ENCODE results near the gene RABGAP1L.

The RABGAP1L gene

GRCh38 chr1:174296309-174296708 lies 137.0 kb downstream of the RABGAP1L start:
- DNase-seq (ENCODE audit: low read depth), result no peak
- H3K4me3 ChIP-seq (ENCODE audit: low read depth, low read length), result no peak overlapping the region
- no peak for TF ChIP-seq POLR2A (IDR thresholded peaks at IDR 0.05; ENCODE audit: extremely low read depth, insufficient read length)
- TF ChIP-seq CTCF (IDR thresholded peaks at IDR 0.05; ENCODE audit: low read depth, low read length), result no peak
- TF ChIP-seq MAX (IDR thresholded peaks at IDR 0.05; ENCODE audit: low read depth, low read length), result no peak
- TF ChIP-seq MYC (IDR thresholded peaks at IDR 0.05; ENCODE audit: low read depth, low read length), result no peak

DNA sequence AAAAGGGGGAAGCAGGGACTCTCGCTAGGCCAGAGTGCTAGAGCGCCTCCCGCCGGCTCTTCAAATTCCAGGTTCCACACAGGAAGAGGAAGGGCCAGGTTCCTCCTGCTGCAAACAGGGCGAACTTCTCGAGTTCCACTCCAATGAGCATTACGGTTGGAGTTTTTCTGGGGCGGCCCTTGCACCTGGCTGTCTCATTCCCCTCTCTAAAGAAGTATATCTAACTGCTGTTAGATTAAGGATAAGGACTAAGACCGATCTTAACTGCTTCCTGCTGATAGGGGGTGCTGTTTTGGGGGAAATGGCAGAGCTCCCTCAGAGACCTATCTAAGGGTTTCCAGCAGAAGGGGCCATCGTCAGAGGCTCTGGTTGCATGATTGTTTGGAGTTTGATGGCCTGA lies 138.0 kb downstream of the RABGAP1L start:
- no peak overlapping the region for H3K4me3 ChIP-seq (ENCODE audit: low read depth, low read length)
- DNase-seq (ENCODE audit: low read depth), result no peak
- TF ChIP-seq MAX (IDR thresholded peaks at IDR 0.05; ENCODE audit: low read depth, low read length) (no peak), POLR2A (IDR thresholded peaks at IDR 0.05; ENCODE audit: extremely low read depth, insufficient read length) (no peak), CTCF (IDR thresholded peaks at IDR 0.05; ENCODE audit: low read depth, low read length) (no peak), MYC (IDR thresholded peaks at IDR 0.05; ENCODE audit: low read depth, low read length) (no peak)

DNA sequence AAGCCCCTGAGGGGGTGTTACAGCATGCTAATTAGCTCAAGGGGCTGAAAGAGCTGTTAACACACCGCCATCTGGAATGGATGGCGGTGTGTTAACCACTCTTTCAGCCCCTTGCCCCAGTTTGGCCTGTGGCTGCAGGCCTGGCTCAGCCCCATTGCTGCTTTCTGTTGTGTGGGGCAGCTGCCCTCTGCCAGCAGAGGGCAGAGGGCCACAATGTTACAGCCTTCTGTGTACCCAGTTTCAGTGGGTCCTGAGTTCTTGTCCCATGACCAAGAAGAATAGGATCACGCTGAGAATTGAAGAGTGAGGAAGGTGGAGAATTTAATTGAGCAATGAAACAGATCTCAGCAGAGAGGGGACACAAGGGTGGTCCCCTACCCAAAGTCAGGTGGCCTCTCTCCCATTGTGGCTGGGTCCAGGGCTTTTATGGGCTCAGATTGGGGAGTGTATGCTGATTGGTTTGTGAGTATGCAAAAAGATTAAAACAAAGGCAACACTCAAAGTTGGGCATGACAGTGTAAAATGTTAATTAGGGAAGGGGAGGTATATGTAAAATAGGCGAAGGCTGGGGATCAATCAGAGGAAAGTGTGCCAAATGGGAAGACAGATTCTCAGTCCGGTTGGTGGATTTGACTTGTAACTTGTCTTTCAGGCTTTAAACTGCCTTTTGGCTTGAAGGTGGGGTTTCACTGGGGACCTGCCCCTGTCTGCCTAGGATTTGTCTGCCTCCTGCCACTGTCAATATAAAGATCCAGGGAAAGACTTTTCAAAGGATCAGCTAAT lies 142.2 kb downstream of the RABGAP1L start:
- no peak for DNase-seq (ENCODE audit: low read depth)
- TF ChIP-seq MAX (IDR thresholded peaks at IDR 0.05; ENCODE audit: low read depth, low read length) (no peak), POLR2A (IDR thresholded peaks at IDR 0.05; ENCODE audit: extremely low read depth, insufficient read length) (no peak), MYC (IDR thresholded peaks at IDR 0.05; ENCODE audit: low read depth, low read length) (no peak), CTCF (IDR thresholded peaks at IDR 0.05; ENCODE audit: low read depth, low read length) (no peak)
- no peak overlapping the region for H3K4me3 ChIP-seq (ENCODE audit: low read depth, low read length)

GRCh38 chr1:174308604-174309003 lies 149.3 kb downstream of the RABGAP1L start:
- TF ChIP-seq MAX (IDR thresholded peaks at IDR 0.05; ENCODE audit: low read depth, low read length) (no peak), MYC (IDR thresholded peaks at IDR 0.05; ENCODE audit: low read depth, low read length) (no peak), POLR2A (IDR thresholded peaks at IDR 0.05; ENCODE audit: extremely low read depth, insufficient read length) (no peak), CTCF (IDR thresholded peaks at IDR 0.05; ENCODE audit: low read depth, low read length) (no peak)
- no peak for DNase-seq (ENCODE audit: low read depth)
- H3K4me3 ChIP-seq (ENCODE audit: low read depth, low read length), result no peak overlapping the region

DNA sequence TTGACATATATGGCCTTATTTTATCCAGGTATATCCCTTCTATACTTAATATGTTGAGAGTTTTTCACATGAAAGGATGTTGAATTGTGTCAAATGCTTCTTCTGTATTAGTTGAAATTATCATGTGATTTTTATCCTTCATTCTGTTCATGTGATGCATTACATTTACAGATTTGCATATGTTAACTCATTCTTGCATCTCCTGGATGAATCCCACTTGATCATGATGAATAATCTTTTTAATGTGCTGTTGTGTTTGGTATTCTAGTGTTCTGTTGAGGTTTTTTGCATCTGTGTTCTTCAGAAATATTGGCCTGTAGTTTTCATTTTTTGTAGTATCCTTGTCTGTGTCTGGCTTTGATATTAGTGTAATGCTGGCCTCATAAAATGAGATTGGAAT lies 150.2 kb downstream of the RABGAP1L start:
- TF ChIP-seq MYC (IDR thresholded peaks at IDR 0.05; ENCODE audit: low read depth, low read length) (no peak), CTCF (IDR thresholded peaks at IDR 0.05; ENCODE audit: low read depth, low read length) (no peak), POLR2A (IDR thresholded peaks at IDR 0.05; ENCODE audit: extremely low read depth, insufficient read length) (no peak), MAX (IDR thresholded peaks at IDR 0.05; ENCODE audit: low read depth, low read length) (no peak)
- DNase-seq (ENCODE audit: low read depth), result no peak
- H3K4me3 ChIP-seq (ENCODE audit: low read depth, low read length), result no peak overlapping the region
